ENCODE data around the gene SPATA9. TPM values are rescaled to one million over a fixed set of nuclear protein-coding genes. Genes with fewer than 3 reads are reported as not detected.

The SPATA9 gene
- total RNA-seq, 2 donors from 2014 or later = 0.70 to 2.0 TPM

DNA sequence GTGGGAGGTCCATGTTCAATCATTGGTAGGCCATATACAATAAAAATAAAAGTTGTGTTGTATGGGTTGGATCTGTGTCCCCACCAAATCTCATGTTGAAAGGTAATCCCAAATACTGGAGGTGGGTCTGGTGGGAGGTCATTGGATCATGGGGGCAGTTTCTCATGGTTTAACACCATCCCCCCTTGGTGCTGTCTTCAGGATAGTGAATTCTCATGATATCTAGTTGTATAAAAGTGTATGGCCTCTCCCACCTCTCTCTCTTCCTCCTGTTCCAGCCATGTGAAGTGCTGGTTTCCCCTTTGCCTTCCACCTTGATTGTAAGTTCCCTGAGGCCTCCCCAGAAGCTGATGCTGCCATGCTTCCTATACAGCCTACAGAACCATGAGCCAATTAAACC lies 15.1 kb downstream of the SPATA9 start:
- H3K4me1 ChIP-seq (ENCODE audit: control insufficient read depth, insufficient read depth, low read length) = peaks cover 27% of the 10 kb centered on the region
- TF ChIP-seq, protein P1, sequence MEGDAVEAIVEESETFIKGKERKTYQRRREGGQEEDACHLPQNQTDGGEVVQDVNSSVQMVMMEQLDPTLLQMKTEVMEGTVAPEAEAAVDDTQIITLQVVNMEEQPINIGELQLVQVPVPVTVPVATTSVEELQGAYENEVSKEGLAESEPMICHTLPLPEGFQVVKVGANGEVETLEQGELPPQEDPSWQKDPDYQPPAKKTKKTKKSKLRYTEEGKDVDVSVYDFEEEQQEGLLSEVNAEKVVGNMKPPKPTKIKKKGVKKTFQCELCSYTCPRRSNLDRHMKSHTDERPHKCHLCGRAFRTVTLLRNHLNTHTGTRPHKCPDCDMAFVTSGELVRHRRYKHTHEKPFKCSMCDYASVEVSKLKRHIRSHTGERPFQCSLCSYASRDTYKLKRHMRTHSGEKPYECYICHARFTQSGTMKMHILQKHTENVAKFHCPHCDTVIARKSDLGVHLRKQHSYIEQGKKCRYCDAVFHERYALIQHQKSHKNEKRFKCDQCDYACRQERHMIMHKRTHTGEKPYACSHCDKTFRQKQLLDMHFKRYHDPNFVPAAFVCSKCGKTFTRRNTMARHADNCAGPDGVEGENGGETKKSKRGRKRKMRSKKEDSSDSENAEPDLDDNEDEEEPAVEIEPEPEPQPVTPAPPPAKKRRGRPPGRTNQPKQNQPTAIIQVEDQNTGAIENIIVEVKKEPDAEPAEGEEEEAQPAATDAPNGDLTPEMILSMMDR (conservative IDR thresholded peaks at IDR 0.05) = no peak
- H3K9me3 ChIP-seq (ENCODE audit: control insufficient read depth, low read length) = no peaks in the 10 kb centered on the region
- Mint-ChIP-seq H3K4me1 (peaks cover 39% of the 10 kb centered on the region), H3K4me3 (no peak overlapping the region), H3K9me3 (no peaks in the 10 kb centered on the region), H3K27me3 (ENCODE audit: insufficient read depth) (no peaks in the 10 kb centered on the region), H3K27ac (no peak overlapping the region), H3K36me3 (ENCODE audit: low read depth) (no peaks in the 10 kb centered on the region)
- no peaks in the 10 kb centered on the region for H3K36me3 ChIP-seq (ENCODE audit: control insufficient read depth, insufficient read depth, low read length)
- DNase-seq = no peak
- H3K27ac ChIP-seq (ENCODE audit: low read depth, low read length) = no peak overlapping the region
- H3K9ac ChIP-seq (ENCODE audit: extremely low read depth, low read length, poor library complexity, severe bottlenecking) = no peak overlapping the region
- H3K27me3 ChIP-seq (ENCODE audit: control insufficient read depth, insufficient read depth, low read length, poor library complexity, severe bottlenecking) = no peaks in the 10 kb centered on the region
- no peak overlapping the region for H3K4me3 ChIP-seq (ENCODE audit: low read length)

DNA sequence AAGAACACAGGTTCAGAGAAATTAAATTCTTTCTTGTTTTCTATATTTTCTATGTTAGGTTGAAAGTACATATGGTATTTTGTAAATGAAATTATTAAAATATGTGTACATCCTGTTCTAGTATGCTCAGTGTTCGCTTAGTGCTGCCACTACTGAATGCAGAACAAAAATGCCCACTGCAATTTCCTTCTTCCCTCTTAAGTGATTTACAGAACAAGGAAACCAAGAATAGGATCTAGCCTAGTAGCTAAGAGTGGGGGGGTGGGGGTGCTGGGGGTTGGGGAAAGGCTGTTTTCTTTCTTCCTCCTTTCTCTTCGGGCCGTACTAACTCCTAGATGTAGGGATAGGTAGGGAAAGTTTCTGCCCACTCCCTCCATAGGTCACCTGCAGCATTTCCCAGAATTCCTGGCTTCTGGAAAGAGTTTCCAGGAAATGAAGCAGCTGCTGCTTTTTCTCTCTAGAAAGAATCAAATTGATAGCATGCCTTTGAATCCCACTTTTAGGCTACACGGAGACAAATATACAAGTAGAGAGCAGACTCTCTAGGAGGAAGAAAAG lies 15.7 kb downstream of the SPATA9 start:
- H3K4me3 ChIP-seq (ENCODE audit: low read length) = no peak overlapping the region
- no peak overlapping the region for H3K9ac ChIP-seq (ENCODE audit: extremely low read depth, low read length, poor library complexity, severe bottlenecking)
- no peak overlapping the region for H3K27ac ChIP-seq (ENCODE audit: low read depth, low read length)
- H3K9me3 ChIP-seq (ENCODE audit: control insufficient read depth, low read length) = no peaks in the 10 kb centered on the region
- no peaks in the 10 kb centered on the region for H3K36me3 ChIP-seq (ENCODE audit: control insufficient read depth, insufficient read depth, low read length)
- H3K27me3 ChIP-seq (ENCODE audit: control insufficient read depth, insufficient read depth, low read length, poor library complexity, severe bottlenecking) = no peaks in the 10 kb centered on the region
- 80 to 92% methylated on average over 1 to 4 of the region's 4 CpGs for WGBS, 2 experiments (ENCODE audit: insufficient coverage in 1 of 2, insufficient read length in 1 of 2)
- Mint-ChIP-seq H3K36me3 (ENCODE audit: low read depth) (no peaks in the 10 kb centered on the region), H3K27me3 (ENCODE audit: insufficient read depth) (no peaks in the 10 kb centered on the region), H3K27ac (no peak overlapping the region), H3K4me1 (peaks cover 36% of the 10 kb centered on the region), H3K4me3 (no peak overlapping the region), H3K9me3 (no peaks in the 10 kb centered on the region)
- peaks cover 26% of the 10 kb centered on the region for H3K4me1 ChIP-seq (ENCODE audit: control insufficient read depth, insufficient read depth, low read length)
- DNase-seq = no peak
- TF ChIP-seq, protein P1 (conservative IDR thresholded peaks at IDR 0.05) = no peak

DNA sequence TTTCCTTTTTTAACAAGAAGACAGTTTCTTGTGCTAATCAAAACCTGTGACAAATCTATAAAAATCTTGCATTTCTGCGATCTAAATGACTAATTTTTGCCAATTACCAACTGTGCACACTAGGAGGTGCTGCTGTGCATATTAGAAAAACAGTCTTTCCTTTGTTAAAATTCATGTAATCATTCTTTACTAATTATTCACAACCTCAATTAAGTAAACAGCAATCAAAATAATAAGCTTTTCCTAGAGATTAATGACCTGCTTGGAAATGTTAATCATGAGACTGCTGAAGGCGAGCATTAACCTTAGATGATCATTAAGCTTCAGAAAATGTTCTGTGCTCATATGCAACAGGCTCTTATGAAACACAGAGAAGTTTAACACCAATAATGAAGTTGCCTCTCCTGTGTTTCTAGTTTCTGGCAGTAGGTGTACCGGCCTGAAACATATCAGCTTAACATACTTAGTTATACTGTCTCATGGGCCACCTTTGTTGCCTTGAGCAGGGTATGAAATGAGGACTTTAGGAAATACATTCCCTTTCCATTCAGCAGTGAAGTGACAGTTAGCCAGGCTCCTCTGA lies 18.5 kb downstream of the SPATA9 start:
- peaks cover 24% of the 10 kb centered on the region for H3K4me1 Mint-ChIP-seq
- 46 to 62% methylated on average over 2 to 3 of the region's 3 CpGs for WGBS, 2 experiments (ENCODE audit: insufficient coverage in 1 of 2, insufficient read length in 1 of 2)
- no peaks in the 10 kb centered on the region for H3K36me3 Mint-ChIP-seq (ENCODE audit: low read depth)
- TF ChIP-seq, protein P1 (conservative IDR thresholded peaks at IDR 0.05) = peak; percentile 95
- DNase-seq = no peak
- H3K27ac Mint-ChIP-seq = no peak overlapping the region
- no peaks in the 10 kb centered on the region for H3K9me3 ChIP-seq (ENCODE audit: control insufficient read depth, low read length)
- no peak overlapping the region for H3K4me3 Mint-ChIP-seq
- H3K4me1 ChIP-seq (ENCODE audit: control insufficient read depth, insufficient read depth, low read length) = peaks cover 16% of the 10 kb centered on the region
- H3K27ac ChIP-seq (ENCODE audit: low read depth, low read length) = no peak overlapping the region
- no peaks in the 10 kb centered on the region for H3K36me3 ChIP-seq (ENCODE audit: control insufficient read depth, insufficient read depth, low read length)
- no peaks in the 10 kb centered on the region for H3K27me3 ChIP-seq (ENCODE audit: control insufficient read depth, insufficient read depth, low read length, poor library complexity, severe bottlenecking)
- H3K27me3 Mint-ChIP-seq (ENCODE audit: insufficient read depth) = no peaks in the 10 kb centered on the region
- H3K9me3 Mint-ChIP-seq = no peaks in the 10 kb centered on the region
- H3K4me3 ChIP-seq (ENCODE audit: low read length) = no peak overlapping the region
- H3K9ac ChIP-seq (ENCODE audit: extremely low read depth, low read length, poor library complexity, severe bottlenecking) = no peak overlapping the region

Measured in endodermal cell (in vitro differentiated cells).